ENCODE measurements around the gene LRP3.

Gene LRP3

GRCh38 chr19:33192010-33192409, 2.1 kb upstream of the LRP3 start:
- no peak for DNase-seq
- H3K27ac ChIP-seq (ENCODE audit: insufficient read depth, low read length, poor library complexity, severe bottlenecking) = no peak overlapping the region
- H3K27me3 ChIP-seq (replicated peaks; ENCODE audit: control insufficient read depth, insufficient read depth, low read length, poor library complexity, severe bottlenecking) = peaks cover 24% of the 10 kb centered on the region
- no peaks in the 10 kb centered on the region for H3K36me3 ChIP-seq (ENCODE audit: control insufficient read depth, insufficient read depth, low read length)
- H3K9me3 ChIP-seq (ENCODE audit: control insufficient read depth, low read length) = no peaks in the 10 kb centered on the region
- peaks cover 3% of the 10 kb centered on the region for H3K4me1 ChIP-seq (ENCODE audit: control insufficient read depth, insufficient read depth, low read length, poor library complexity, severe bottlenecking)
- no peak overlapping the region for H3K4me3 ChIP-seq (ENCODE audit: insufficient read depth, low read depth, low read length, poor library complexity, severe bottlenecking)

DNA sequence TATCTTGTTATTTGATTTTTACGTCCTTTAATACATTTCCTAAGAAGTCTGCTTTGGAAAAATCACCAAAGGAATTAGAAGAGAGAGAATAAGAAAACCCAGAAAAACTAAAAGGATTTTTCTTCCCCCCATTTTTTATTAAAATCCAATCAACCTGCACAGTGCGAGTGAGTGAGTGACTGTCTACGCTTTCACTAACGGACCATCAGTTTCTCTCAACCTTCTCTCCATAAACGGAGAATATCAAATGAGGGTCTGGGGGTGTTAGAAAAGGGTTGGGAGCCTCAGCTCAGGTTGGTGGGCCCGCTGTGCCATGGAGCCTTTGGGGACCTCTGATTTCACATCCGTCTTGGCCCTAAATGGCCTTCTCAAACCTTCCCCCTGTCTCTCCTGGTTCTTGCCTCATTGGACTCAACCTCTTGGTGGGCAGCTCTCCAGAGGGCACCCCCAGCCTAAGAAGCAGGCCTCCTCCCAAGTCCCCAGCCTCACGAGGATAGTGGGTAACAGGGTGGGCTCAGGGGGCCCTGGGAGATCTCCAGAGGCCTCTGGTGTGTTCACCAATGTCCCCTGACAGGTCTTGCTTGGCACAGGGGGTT, 763 bp upstream of the LRP3 start:
- Histone ChIP-seq H3K4me3 (ENCODE audit: insufficient read depth, low read depth, low read length, poor library complexity, severe bottlenecking) (no peak overlapping the region), H3K9me3 (ENCODE audit: control insufficient read depth, low read length) (no peaks in the 10 kb centered on the region), H3K4me1 (ENCODE audit: control insufficient read depth, insufficient read depth, low read length, poor library complexity, severe bottlenecking) (peaks cover 3% of the 10 kb centered on the region), H3K27ac (ENCODE audit: insufficient read depth, low read length, poor library complexity, severe bottlenecking) (no peak overlapping the region), H3K36me3 (ENCODE audit: control insufficient read depth, insufficient read depth, low read length) (no peaks in the 10 kb centered on the region), H3K27me3 (replicated peaks; ENCODE audit: control insufficient read depth, insufficient read depth, low read length, poor library complexity, severe bottlenecking) (peaks cover 24% of the 10 kb centered on the region)
- no peak for DNase-seq

GRCh38 chr19:33194532-33194885, 379 bp downstream of the LRP3 start:
- Histone ChIP-seq H3K36me3 (ENCODE audit: control insufficient read depth, insufficient read depth, low read length) (no peaks in the 10 kb centered on the region), H3K27ac (ENCODE audit: insufficient read depth, low read length, poor library complexity, severe bottlenecking) (no peak overlapping the region), H3K4me1 (ENCODE audit: control insufficient read depth, insufficient read depth, low read length, poor library complexity, severe bottlenecking) (peaks cover 3% of the 10 kb centered on the region), H3K9me3 (ENCODE audit: control insufficient read depth, low read length) (no peaks in the 10 kb centered on the region), H3K27me3 (replicated peaks; ENCODE audit: control insufficient read depth, insufficient read depth, low read length, poor library complexity, severe bottlenecking) (peaks cover 24% of the 10 kb centered on the region), H3K4me3 (ENCODE audit: insufficient read depth, low read depth, low read length, poor library complexity, severe bottlenecking) (no peak overlapping the region)
- no peak for DNase-seq

- Histone ChIP-seq H3K27ac (ENCODE audit: insufficient read depth, low read length, poor library complexity, severe bottlenecking) (no peak overlapping the region), H3K4me1 (ENCODE audit: control insufficient read depth, insufficient read depth, low read length, poor library complexity, severe bottlenecking) (peaks cover 3% of the 10 kb centered on the region), H3K36me3 (ENCODE audit: control insufficient read depth, insufficient read depth, low read length) (no peaks in the 10 kb centered on the region), H3K27me3 (replicated peaks; ENCODE audit: control insufficient read depth, insufficient read depth, low read length, poor library complexity, severe bottlenecking) (peaks cover 24% of the 10 kb centered on the region), H3K9me3 (ENCODE audit: control insufficient read depth, low read length) (no peaks in the 10 kb centered on the region), H3K4me3 (ENCODE audit: insufficient read depth, low read depth, low read length, poor library complexity, severe bottlenecking) (no peak overlapping the region)
- no peak for DNase-seq
Measured at GRCh38 chr19:33194886-33195644, 935 bp downstream of the LRP3 start.

DNA sequence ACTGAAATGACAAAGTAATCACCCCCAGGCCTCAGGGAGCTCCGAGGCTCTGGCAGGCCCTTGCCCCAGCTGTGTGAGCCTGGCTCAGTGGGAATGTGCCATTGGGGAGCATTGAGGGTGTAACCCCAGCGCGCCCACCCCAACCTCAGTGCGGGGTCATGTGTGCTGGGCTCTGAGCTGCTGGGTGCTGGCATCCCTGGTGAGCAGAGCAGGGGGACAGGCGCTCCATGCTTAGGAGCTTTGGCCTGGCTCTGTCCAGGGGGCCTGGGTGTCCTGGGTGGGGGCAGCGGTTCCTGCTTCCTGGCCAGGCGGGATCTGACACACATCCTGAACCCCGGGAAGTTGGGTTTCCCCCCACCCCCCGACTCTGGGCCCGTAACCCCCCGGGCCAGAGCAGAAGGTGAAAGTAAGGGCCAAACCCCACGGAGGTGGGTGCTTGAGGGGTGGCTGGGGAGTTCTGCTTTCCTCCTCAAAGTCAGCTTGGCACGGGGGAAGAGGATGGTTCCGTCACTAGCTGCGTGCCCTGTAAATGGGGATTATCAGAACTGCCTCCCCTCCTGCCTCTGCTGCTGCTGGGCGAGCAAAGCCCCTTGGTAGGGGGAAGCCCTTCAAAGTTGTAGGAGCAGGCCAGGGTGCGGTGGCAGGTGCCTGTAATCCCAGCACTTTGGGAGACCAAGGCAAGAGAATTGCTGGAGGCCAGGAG, 1.7 kb downstream of the LRP3 start:
- peaks cover 3% of the 10 kb centered on the region for H3K4me1 ChIP-seq (ENCODE audit: control insufficient read depth, insufficient read depth, low read length, poor library complexity, severe bottlenecking)
- no peak for DNase-seq
- H3K27ac ChIP-seq (ENCODE audit: insufficient read depth, low read length, poor library complexity, severe bottlenecking) = no peak overlapping the region
- H3K36me3 ChIP-seq (ENCODE audit: control insufficient read depth, insufficient read depth, low read length) = no peaks in the 10 kb centered on the region
- H3K4me3 ChIP-seq (ENCODE audit: insufficient read depth, low read depth, low read length, poor library complexity, severe bottlenecking) = no peak overlapping the region
- no peaks in the 10 kb centered on the region for H3K9me3 ChIP-seq (ENCODE audit: control insufficient read depth, low read length)
- peaks cover 24% of the 10 kb centered on the region for H3K27me3 ChIP-seq (replicated peaks; ENCODE audit: control insufficient read depth, insufficient read depth, low read length, poor library complexity, severe bottlenecking)

DNA sequence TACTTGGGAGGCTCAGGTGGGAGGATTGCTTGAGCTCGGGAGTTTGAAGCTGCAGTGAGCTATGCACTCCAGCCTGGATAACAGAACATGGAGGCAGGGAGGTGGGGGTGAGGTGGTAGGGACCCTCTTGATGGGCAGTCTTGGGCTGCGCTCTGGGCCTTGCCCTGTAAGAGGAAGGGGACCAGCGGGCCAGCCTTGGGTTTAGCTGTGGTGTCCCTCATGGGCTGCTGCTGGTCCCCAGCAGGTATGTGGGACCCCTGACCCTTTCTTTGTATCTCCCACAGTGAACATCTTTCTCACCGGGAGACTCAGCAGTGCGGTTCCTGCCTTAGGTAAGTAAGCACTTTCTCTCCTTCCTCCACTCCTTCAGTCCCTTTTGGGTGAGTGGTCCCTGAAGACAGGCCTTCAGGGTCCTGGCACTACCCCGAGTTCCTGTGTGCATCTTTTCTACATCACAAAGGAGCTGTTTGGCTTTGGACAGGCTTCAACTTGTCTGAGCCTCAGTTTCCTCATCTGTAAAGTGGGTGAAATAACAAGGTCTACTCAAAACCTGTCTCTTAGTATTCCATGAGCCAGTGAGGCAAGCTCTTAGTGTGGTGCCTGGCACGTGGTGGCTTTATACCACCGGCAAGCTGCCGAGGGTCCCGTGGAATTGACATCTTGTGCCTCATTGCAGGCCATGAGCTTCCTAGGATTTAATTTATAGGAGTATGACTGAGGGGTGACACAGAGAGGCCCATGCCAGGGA, 2.5 kb downstream of the LRP3 start:
- Histone ChIP-seq H3K36me3 (ENCODE audit: control insufficient read depth, insufficient read depth, low read length) (no peaks in the 10 kb centered on the region), H3K4me1 (ENCODE audit: control insufficient read depth, insufficient read depth, low read length, poor library complexity, severe bottlenecking) (peaks cover 3% of the 10 kb centered on the region), H3K4me3 (ENCODE audit: insufficient read depth, low read depth, low read length, poor library complexity, severe bottlenecking) (no peak overlapping the region), H3K9me3 (ENCODE audit: control insufficient read depth, low read length) (no peaks in the 10 kb centered on the region), H3K27me3 (replicated peaks; ENCODE audit: control insufficient read depth, insufficient read depth, low read length, poor library complexity, severe bottlenecking) (peaks cover 24% of the 10 kb centered on the region), H3K27ac (ENCODE audit: insufficient read depth, low read length, poor library complexity, severe bottlenecking) (no peak overlapping the region)
- no peak for DNase-seq

- no peak for DNase-seq
- Histone ChIP-seq H3K4me3 (ENCODE audit: insufficient read depth, low read depth, low read length, poor library complexity, severe bottlenecking) (no peak overlapping the region), H3K36me3 (ENCODE audit: control insufficient read depth, insufficient read depth, low read length) (no peaks in the 10 kb centered on the region), H3K4me1 (ENCODE audit: control insufficient read depth, insufficient read depth, low read length, poor library complexity, severe bottlenecking) (peaks cover 3% of the 10 kb centered on the region), H3K9me3 (ENCODE audit: control insufficient read depth, low read length) (no peaks in the 10 kb centered on the region), H3K27ac (ENCODE audit: insufficient read depth, low read length, poor library complexity, severe bottlenecking) (no peak overlapping the region), H3K27me3 (replicated peaks; ENCODE audit: control insufficient read depth, insufficient read depth, low read length, poor library complexity, severe bottlenecking) (peaks cover 24% of the 10 kb centered on the region)
Measured at GRCh38 chr19:33197591-33198000, 3.5 kb downstream of the LRP3 start.

DNA sequence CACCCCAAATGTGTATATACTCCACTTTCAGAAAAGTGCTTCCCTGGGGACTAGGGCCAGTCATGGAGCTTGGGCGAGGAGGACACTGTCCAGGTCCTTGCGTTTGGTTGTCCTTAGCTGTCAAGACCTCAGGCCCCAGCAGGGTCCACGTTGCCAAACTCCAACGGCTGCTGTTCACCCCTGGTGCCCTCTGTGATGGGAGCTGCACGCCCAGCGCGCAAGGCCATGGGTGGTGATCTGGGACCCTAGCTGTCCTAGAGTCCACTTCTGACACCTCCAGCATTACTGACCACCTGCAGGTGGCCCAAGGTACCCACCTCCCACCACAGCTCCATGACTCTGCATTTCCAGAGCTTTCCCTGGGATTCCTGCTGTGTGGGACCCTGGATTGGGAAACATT, 4.0 kb downstream of the LRP3 start:
- H3K4me1 ChIP-seq (ENCODE audit: control insufficient read depth, insufficient read depth, low read length, poor library complexity, severe bottlenecking) = peaks cover 3% of the 10 kb centered on the region
- H3K27me3 ChIP-seq (replicated peaks; ENCODE audit: control insufficient read depth, insufficient read depth, low read length, poor library complexity, severe bottlenecking) = peaks cover 23% of the 10 kb centered on the region
- H3K9me3 ChIP-seq (ENCODE audit: control insufficient read depth, low read length) = no peaks in the 10 kb centered on the region
- DNase-seq = no peak
- no peaks in the 10 kb centered on the region for H3K36me3 ChIP-seq (ENCODE audit: control insufficient read depth, insufficient read depth, low read length)
- H3K4me3 ChIP-seq (ENCODE audit: insufficient read depth, low read depth, low read length, poor library complexity, severe bottlenecking) = no peak overlapping the region
- no peak overlapping the region for H3K27ac ChIP-seq (ENCODE audit: insufficient read depth, low read length, poor library complexity, severe bottlenecking)

GRCh38 chr19:33199441-33200265, 5.5 kb downstream of the LRP3 start:
- Histone ChIP-seq H3K36me3 (ENCODE audit: control insufficient read depth, insufficient read depth, low read length) (no peaks in the 10 kb centered on the region), H3K27me3 (replicated peaks; ENCODE audit: control insufficient read depth, insufficient read depth, low read length, poor library complexity, severe bottlenecking) (peaks cover 15% of the 10 kb centered on the region), H3K27ac (ENCODE audit: insufficient read depth, low read length, poor library complexity, severe bottlenecking) (no peak overlapping the region), H3K4me1 (ENCODE audit: control insufficient read depth, insufficient read depth, low read length, poor library complexity, severe bottlenecking) (peaks cover 3% of the 10 kb centered on the region), H3K9me3 (ENCODE audit: control insufficient read depth, low read length) (no peaks in the 10 kb centered on the region), H3K4me3 (ENCODE audit: insufficient read depth, low read depth, low read length, poor library complexity, severe bottlenecking) (no peak overlapping the region)
- DNase-seq = no peak

Measured in effector memory CD4-positive, alpha-beta T cell (primary cell).